Effector CD8-positive, alpha-beta T cell (primary cell): ENCODE measurements around the gene EPB42.

ENCODE experiments used
- DNase-seq: peaks from one replicate; lab custom pipeline; 2025; lab: John Stamatoyannopoulos, UW
- total RNA-seq, 4 experiments: gene quantifications; one replicate each; lab custom pipeline; 2026; lab: John Stamatoyannopoulos, UW

Gene EPB42
- total RNA-seq: 0 reads per million in 4 experiments

GRCh38 chr15:43220991-43221403, at the start of gene EPB42:
Gene EPB42 (minus strand): TSS chr15:43221018. CDS start chr15:43220825, 193 bp downstream.
- DNase-seq: no peak

- DNase-seq: no peak
Observed at GRCh38 chr15:43270113-43270665, 49.4 kb upstream of the EPB42 start.

- no peak for DNase-seq
Observed at GRCh38 chr15:43268111-43269105, 47.6 kb upstream of the EPB42 start.

GRCh38 chr15:43267439-43267838, 46.6 kb upstream of the EPB42 start:
- no peak for DNase-seq

- no peak for DNase-seq
Observed at GRCh38 chr15:43266834-43267233, 46.0 kb upstream of the EPB42 start, which contains the start of gene TGM5. Gene TGM5 (minus strand): TSS chr15:43266928. CDS start chr15:43266849, 79 bp downstream.

GRCh38 chr15:43266386-43266785, 45.6 kb upstream of the EPB42 start:
- no peak for DNase-seq

- no peak for DNase-seq
Observed at GRCh38 chr15:43260011-43260615, 39.3 kb upstream of the EPB42 start.

- DNase-seq: no peak
Observed at GRCh38 chr15:43258781-43259180, 38.0 kb upstream of the EPB42 start.

- no peak for DNase-seq
Observed at GRCh38 chr15:43256341-43256740, 35.5 kb upstream of the EPB42 start.

GRCh38 chr15:43255376-43255775, 34.6 kb upstream of the EPB42 start:
- no peak for DNase-seq

GRCh38 chr15:43253431-43254403, 32.9 kb upstream of the EPB42 start:
- DNase-seq: no peak

GRCh38 chr15:43251871-43252250, 31.0 kb upstream of the EPB42 start:
- DNase-seq: no peak

GRCh38 chr15:43251185-43251870, 30.5 kb upstream of the EPB42 start:
- no peak for DNase-seq

GRCh38 chr15:43250785-43251184, 30.0 kb upstream of the EPB42 start:
- DNase-seq: no peak

GRCh38 chr15:43249699-43250203, 28.9 kb upstream of the EPB42 start:
- DNase-seq: no peak

GRCh38 chr15:43249236-43249635, 28.4 kb upstream of the EPB42 start:
- DNase-seq: no peak

- DNase-seq: no peak
Observed at GRCh38 chr15:43246261-43246774, 25.5 kb upstream of the EPB42 start.

GRCh38 chr15:43244092-43244491, 23.3 kb upstream of the EPB42 start:
- DNase-seq: no peak

- no peak for DNase-seq
Observed at GRCh38 chr15:43243020-43243645, 22.3 kb upstream of the EPB42 start.

- no peak for DNase-seq
Observed at GRCh38 chr15:43242616-43243015, 21.8 kb upstream of the EPB42 start.
